ENCODE results near the gene VSIG1. TPM values are rescaled to one million over a fixed set of nuclear protein-coding genes. Genes with fewer than 3 reads are reported as not detected.

The VSIG1 gene
- total RNA-seq, 1 experiment from 2014 or later, result 0.91 TPM

DNA sequence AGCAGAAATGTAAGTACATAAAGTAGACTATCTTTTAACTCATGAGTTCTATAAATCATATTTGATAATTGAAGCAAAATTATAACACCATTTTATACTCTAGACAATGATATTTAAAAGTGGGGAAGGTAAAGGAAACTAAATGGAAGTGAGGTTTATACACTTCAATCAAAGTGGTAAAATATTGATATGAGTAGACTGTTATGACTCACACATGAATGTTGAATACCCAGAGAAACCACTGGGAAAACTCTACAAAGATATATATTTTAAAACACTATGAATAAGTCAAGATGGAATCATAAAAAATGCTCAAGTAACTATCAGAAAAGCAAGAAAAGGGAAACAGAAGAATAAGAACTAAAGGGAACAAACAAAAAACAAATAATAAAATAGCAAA lies 8.4 kb downstream of the VSIG1 start:
- in situ Hi-C loops (cut with HindIII; ENCODE audit: low pct_unique_long_range_greater_than_20kb, low sequenced_read_pairs), result no loop called here
- DNase-seq (ENCODE audit: low read depth), result no peak

- in situ Hi-C loops (cut with HindIII; ENCODE audit: low pct_unique_long_range_greater_than_20kb, low sequenced_read_pairs), result no loop called here
- no peak for DNase-seq (ENCODE audit: low read depth)
These were observed 10.7 kb downstream of the VSIG1 start for GRCh38 chrX:108055546-108055945.

GRCh38 chrX:108059801-108060200 lies 14.9 kb downstream of the VSIG1 start:
- DNase-seq (ENCODE audit: low read depth), result no peak
- in situ Hi-C loops (cut with HindIII; ENCODE audit: low pct_unique_long_range_greater_than_20kb, low sequenced_read_pairs), result no loop called here

DNA sequence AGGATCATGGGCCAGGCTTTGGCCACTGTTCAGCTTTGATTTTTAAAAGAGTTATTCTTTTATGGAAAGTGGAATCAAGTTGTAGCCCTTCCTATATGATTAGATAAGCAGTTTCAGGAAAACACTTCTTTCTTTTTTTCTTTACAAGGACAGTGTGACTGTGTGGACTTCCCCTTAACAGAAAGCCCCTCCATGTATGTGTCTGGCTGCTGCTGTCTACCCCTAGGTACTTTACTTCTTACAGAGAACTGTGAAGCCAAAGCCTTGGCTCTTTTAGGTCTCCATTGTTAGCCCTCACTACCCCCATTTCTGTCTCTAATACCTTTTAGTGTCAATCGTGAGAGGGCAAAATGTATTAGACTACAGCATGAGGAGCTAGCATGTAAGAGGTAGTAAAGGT lies 19.1 kb downstream of the VSIG1 start:
- in situ Hi-C loops (cut with HindIII; ENCODE audit: low pct_unique_long_range_greater_than_20kb, low sequenced_read_pairs), result no loop called here

GRCh38 chrX:108064613-108065012 lies 19.7 kb downstream of the VSIG1 start:
- no peak for DNase-seq (ENCODE audit: low read depth)
- in situ Hi-C loops (cut with HindIII; ENCODE audit: low pct_unique_long_range_greater_than_20kb, low sequenced_read_pairs), result no loop called here

More for the DNA sequence above, 19.1 kb downstream of the VSIG1 start:
- no peak for DNase-seq (ENCODE audit: low read depth)

DNA sequence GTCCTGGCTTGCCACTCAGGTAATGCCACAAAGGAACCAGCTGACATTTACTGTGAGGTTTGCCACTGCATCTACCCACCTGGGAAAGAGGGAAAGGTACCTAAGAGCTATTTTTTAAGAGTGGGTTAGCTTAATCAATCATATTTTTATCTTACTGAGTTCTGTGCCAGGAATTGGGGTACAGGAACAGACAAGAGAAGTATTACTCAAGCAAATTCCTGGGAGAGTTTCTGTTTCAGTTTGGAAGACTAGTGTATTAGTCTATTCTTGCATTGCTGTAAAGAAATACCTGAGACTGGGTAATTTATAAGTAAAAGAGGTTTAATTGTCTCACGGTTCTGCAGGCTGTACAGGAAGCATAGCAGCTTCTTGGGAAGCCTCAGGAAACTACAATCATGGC lies 23.3 kb downstream of the VSIG1 start:
- no peak for DNase-seq (ENCODE audit: low read depth)
- in situ Hi-C loops (cut with HindIII; ENCODE audit: low pct_unique_long_range_greater_than_20kb, low sequenced_read_pairs), result no loop called here

GRCh38 chrX:108070891-108071290 lies 26.0 kb downstream of the VSIG1 start:
- no peak for DNase-seq (ENCODE audit: low read depth)
- in situ Hi-C loops (cut with HindIII; ENCODE audit: low pct_unique_long_range_greater_than_20kb, low sequenced_read_pairs), result no loop called here

- in situ Hi-C loops (cut with HindIII; ENCODE audit: low pct_unique_long_range_greater_than_20kb, low sequenced_read_pairs), result no loop called here
- DNase-seq (ENCODE audit: low read depth), result no peak
These were observed 26.7 kb downstream of the VSIG1 start for GRCh38 chrX:108071578-108071977.

DNA sequence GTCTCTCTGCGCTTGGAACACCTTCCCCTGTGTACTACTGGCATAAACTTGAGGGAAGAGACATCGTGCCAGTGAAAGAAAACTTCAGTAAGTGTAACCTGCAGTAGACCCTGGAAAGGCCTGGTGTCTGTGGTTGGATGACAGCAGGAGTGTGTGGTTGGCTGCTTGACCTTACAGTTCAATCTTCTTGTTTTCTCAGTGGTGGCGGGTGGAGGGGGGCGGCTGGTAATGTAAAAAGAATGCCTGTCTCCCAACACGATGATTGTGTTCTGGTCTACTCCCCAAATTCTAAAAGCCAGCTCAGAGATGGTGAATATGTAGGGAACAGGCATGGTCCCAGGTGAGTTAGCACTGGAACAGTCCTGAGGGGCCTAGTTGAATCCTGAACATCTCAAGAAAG lies 27.9 kb downstream of the VSIG1 start:
- DNase-seq (ENCODE audit: low read depth), result no peak
- in situ Hi-C loops (cut with HindIII; ENCODE audit: low pct_unique_long_range_greater_than_20kb, low sequenced_read_pairs), result no loop called here

DNA sequence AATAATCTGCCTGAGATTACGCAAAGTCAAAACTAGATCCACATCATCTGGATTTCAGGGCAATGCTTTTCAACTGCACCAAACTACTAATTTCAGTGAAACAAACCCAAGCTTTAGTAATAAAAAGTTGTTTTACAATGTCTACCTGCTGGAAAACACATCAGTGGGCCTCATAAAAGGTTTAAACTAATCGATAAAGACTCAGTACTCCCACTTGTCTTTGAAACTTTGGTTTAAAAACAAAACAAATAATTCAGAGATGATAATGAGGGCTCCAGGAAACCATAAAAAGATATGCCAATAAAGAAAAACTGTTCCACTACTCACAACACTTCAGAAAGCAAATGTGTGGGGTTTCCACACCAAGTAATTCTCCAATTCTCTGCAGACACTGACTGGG lies 36.2 kb downstream of the VSIG1 start:
- no peak for DNase-seq (ENCODE audit: low read depth)
- in situ Hi-C loops (cut with HindIII; ENCODE audit: low pct_unique_long_range_greater_than_20kb, low sequenced_read_pairs), result no loop called here

DNA sequence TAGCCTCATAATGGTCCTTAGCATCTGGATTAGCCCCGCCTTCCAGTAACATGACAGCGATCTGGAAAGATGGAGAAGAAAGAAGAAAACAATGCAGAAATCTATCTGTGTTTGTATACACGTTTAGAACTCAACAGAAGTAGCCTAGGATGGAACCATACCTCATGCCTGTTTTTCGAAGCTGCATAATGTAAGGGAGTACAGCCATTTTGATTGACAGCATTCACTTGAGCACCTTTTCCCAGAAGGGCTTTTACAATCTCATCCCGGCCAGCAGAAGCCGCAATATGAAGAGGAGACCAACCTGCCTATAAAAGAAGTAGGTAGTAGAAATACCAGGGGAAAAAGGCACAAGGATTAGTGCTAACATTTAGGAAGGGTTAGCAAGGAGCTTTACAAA lies 42.9 kb downstream of the VSIG1 start:
- no peak for DNase-seq (ENCODE audit: low read depth)
- in situ Hi-C loops (cut with HindIII; ENCODE audit: low pct_unique_long_range_greater_than_20kb, low sequenced_read_pairs), result no loop called here

GRCh38 chrX:108088511-108088910 lies 43.6 kb downstream of the VSIG1 start:
- no peak for DNase-seq (ENCODE audit: low read depth)

DNA sequence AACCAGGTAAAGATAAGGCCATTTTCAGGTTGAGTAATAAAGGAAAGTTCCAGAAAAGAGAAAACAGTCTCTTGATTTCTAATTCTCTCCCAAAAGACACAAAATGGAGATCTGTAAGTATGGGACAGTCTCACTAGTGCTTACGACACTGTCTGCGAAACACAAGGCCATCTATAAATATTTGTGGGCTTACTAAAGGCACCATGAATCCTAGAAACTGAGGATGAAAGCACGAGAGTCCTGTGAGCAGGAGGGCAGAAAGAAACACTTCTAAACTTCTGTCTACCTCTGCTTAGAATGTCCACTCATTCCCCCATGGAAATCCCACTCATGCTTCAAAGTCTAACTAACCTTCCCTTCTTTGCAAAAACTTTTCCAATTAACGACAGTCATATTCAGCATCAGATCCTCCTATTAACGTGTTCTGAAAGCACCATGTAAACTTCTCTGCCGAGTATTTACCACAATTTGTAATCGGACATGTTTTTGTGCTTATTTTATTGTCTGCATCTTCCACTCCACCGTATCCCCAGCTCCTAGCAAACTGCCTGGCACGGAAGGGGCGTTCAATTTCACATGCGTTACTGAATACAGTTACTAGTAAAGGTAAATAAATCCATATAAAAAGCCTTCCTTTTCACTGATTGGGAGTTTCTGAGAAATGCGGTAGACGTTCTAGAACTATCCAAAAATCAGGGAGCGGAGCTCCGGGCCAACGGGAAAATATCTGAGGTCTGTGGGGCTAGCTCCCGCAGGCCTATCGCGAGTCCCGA lies 45.8 kb downstream of the VSIG1 start:
- in situ Hi-C loops (cut with HindIII; ENCODE audit: low pct_unique_long_range_greater_than_20kb, low sequenced_read_pairs), result no loop called here
- no peak for DNase-seq (ENCODE audit: low read depth)

More at GRCh38 chrX:108088511-108088910, 43.6 kb downstream of the VSIG1 start:
- in situ Hi-C loops (cut with HindIII; ENCODE audit: low pct_unique_long_range_greater_than_20kb, low sequenced_read_pairs), result no loop called here

- DNase-seq (ENCODE audit: low read depth), result peak; percentile 94
- in situ Hi-C loops (cut with HindIII; ENCODE audit: low pct_unique_long_range_greater_than_20kb, low sequenced_read_pairs), result no loop called here
These were observed 46.5 kb downstream of the VSIG1 start, which contains the start of the genes ATG4A and PSMD10 for GRCh38 chrX:108091264-108091877. Gene ATG4A, plus strand, starts transcription at chrX:108091778. Its CDS starts 49 bp downstream, at chrX:108091827. Gene PSMD10, minus strand, starts transcription at chrX:108091542. Its CDS starts 22 bp downstream, at chrX:108091520.

GRCh38 chrX:108091878-108092291 lies 47.0 kb downstream of the VSIG1 start:
- no peak for DNase-seq (ENCODE audit: low read depth)
- in situ Hi-C loops (cut with HindIII; ENCODE audit: low pct_unique_long_range_greater_than_20kb, low sequenced_read_pairs), result no loop called here

- DNase-seq (ENCODE audit: low read depth), result no peak
- in situ Hi-C loops (cut with HindIII; ENCODE audit: low pct_unique_long_range_greater_than_20kb, low sequenced_read_pairs), result no loop called here
These were observed 52.5 kb downstream of the VSIG1 start for GRCh38 chrX:108097380-108097779.

DNA sequence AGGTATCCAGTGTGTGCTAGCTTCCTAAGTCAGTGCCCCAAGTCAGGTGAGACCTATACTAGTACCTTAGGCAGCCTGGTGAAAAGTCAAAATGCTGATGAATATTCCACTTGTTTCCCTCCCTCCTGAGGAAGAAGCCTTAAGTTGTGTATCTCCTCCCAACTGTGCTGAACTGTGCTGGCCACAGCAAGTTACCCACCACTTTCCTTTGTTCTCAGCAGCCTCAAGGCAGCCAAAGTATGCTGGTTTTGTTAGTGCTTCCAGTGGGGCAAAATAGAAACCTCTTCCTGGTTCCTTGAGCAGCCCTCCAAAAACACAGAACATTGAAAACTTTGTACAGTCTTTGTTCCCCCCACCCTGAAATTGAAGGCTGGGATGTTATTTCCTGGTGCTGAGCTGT lies 60.6 kb downstream of the VSIG1 start:
- in situ Hi-C loops (cut with HindIII; ENCODE audit: low pct_unique_long_range_greater_than_20kb, low sequenced_read_pairs), result no loop called here
- no peak for DNase-seq (ENCODE audit: low read depth)

DNA sequence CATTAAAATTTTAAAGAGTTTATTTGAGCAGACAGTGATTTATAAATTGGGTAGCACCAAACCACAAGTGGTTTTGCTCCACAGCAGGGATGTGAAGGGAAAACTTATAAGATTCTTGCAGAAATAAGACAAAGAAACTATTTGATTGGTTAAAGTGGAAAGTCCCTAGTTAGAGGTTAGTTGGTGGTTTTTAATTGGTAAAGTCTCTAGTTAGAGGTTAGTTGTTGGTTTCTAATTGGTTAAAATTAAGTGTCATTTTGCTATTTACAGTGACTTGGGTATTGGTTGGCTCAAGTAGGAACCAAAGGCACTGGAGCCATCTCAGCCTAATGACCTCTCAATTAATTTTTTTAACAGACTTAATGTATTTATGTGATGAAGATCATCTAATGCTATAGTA lies 69.7 kb downstream of the VSIG1 start:
- no peak for DNase-seq (ENCODE audit: low read depth)
- in situ Hi-C loops (cut with HindIII; ENCODE audit: low pct_unique_long_range_greater_than_20kb, low sequenced_read_pairs), result no loop called here

DNA sequence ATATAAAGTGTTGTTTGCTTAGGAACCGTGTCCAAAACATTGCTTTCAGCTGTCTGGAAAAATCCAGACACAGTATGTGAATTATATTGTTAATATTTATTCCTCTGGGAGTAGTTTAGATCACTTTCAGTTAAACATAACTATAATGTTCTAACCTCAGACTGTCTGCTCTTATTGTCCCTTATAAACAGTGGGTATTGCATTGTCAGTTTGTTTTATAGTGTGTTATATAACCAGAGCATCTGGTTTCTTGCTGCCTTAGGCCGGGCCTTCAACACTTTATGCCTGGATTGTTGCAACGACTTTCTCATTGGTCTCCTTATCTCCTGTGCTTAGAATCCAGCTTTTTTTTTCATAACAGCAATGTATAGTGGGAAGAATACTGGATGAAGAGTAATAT lies 73.1 kb downstream of the VSIG1 start:
- in situ Hi-C loops (cut with HindIII; ENCODE audit: low pct_unique_long_range_greater_than_20kb, low sequenced_read_pairs), result no loop called here
- DNase-seq (ENCODE audit: low read depth), result no peak

DNA sequence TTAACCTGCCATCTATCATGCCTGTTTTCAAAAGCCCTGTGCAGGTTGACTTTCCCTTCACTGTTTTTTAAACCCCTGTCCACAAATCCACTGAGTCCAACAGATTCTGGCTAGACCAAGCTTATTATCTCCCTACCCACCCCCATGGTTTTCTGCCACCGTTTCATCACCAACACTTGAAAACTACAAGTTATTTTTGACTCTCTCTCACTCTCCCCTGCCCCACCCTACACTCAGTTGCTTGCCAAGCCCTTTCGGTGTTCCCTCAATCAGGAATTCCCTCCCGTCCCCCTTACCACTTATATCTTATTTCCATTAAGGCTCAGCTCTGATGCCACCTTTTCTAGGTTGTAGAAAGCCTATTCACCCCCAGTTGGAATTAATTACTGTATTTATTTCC lies 76.4 kb downstream of the VSIG1 start:
- no peak for DNase-seq (ENCODE audit: low read depth)
- in situ Hi-C loops (cut with HindIII; ENCODE audit: low pct_unique_long_range_greater_than_20kb, low sequenced_read_pairs), result no loop called here
